ENCODE data around the gene RELA.

RELA gene

DNA sequence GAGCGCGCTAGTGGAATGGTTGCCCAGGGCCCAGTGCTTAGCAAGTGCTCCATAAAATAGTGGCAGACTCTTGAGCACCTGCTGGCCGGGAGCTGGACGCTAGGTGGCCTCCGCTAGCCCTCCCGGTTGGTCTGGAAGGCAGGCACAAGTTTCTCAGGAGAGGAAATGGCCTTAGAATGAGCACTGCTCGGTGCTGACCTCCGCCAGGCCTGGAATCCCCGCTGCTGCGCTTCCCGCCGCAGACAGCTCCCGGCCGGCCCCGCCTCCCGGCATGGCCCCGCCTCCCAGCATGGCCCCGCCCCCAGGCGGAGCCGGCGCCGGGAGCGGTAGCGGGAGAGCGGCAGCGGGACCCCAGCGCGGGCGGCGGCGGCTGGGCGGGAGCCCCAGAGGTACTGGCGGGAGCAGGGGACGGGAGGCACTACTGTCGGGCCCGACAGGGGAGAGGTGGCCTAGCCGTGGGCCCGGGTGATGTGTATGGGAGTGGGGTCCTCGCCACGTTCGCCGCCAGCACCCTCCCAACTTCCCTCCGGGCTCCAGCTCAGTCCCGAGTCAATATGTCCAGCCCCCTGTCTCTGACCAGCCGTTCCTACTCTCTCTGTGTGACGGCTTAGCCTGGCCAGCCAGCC is 24.8 kb downstream of the RELA start, which contains the start of gene SIPA1:
TSS of gene SIPA1 (plus strand) at position 308 of the 626 bp plus-strand sequence. CDS start 2,821 bp downstream, outside the sequence.
- peak within 1 kb of the TSS; percentile 74 for H3K27ac ChIP-seq (ENCODE audit: low read depth, low read length)
- H4K8ac ChIP-seq (ENCODE audit: low read depth, low read length) = no peak within 1 kb of the TSS
- DNase-seq = peak; percentile 97
- peak within 1 kb of the TSS; percentile 58 for H3K4me3 ChIP-seq (ENCODE audit: low read length)
- no peak within 1 kb of the TSS for H2AK5ac ChIP-seq (ENCODE audit: low read length)
- no peak within 1 kb of the TSS for H2BK15ac ChIP-seq (replicated peaks; ENCODE audit: low read depth)
- no peak within 1 kb of the TSS for H3K18ac ChIP-seq (ENCODE audit: low read length)
- whole genome bisulfite sequencing (ENCODE audit: extremely low coverage, insufficient coverage, low lambda C conversion rate) = no CpG with 5 or more reads among the region's 46 CpGs
- peak within 1 kb of the TSS; percentile 91 for H3K56ac ChIP-seq (ENCODE audit: low read length)
- no peak within 1 kb of the TSS for H2BK120ac ChIP-seq (ENCODE audit: low read depth, low read length)
- H3K23ac ChIP-seq (ENCODE audit: low read length) = no peak within 1 kb of the TSS
- H3K79me2 ChIP-seq (ENCODE audit: control insufficient read depth, insufficient read depth, low read length) = no peaks in the 10 kb centered on the region
- H4K5ac ChIP-seq (ENCODE audit: low read length) = no peak within 1 kb of the TSS
- peaks cover 12% of the 10 kb centered on the region for H3K36me3 ChIP-seq (ENCODE audit: control insufficient read depth, insufficient read depth, low read length)
- no peaks in the 10 kb centered on the region for H3K27me3 ChIP-seq (ENCODE audit: insufficient read depth, low read length, poor library complexity)
- peak within 1 kb of the TSS; percentile 84 for H3K4me2 ChIP-seq (ENCODE audit: low read length)
- H3K79me1 ChIP-seq (ENCODE audit: low read length) = no peaks in the 10 kb centered on the region
- H3K4me1 ChIP-seq (ENCODE audit: control insufficient read depth, low read depth, low read length) = peaks cover 5% of the 10 kb centered on the region
- no peak within 1 kb of the TSS for H3K4ac ChIP-seq (ENCODE audit: low read depth, low read length)
- H3K9ac ChIP-seq (ENCODE audit: low read length) = peak within 1 kb of the TSS; percentile 86
- H2BK5ac ChIP-seq (ENCODE audit: low read length) = no peak within 1 kb of the TSS

DNA sequence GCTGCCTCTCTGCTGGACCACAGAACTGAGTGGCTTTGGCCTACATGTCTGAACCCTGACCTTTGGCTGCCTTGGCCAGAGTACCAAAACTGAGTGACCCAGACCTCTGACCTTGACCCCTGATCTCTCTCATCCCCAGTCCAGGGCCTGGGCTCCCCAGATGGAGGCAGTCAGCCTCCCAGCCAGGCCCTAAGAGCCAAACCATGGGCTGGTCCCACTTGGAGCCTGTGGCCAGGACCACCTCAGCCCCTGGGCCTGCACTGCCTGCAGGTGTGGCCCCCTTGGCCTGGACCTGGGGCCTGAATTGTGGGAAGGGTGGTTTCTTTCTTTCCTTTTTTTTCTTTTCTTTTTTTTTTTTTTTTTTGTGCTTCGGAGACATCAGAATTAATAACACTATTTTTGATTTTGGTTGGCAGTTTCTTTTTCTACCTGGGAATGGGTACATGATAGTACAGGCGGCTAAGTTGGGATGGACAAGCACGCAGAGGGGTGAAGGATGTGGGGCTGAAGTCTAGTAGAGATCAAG is 25.6 kb downstream of the RELA start:
- Histone ChIP-seq H3K23ac (ENCODE audit: low read length) (no peak overlapping the region), H3K56ac (ENCODE audit: low read length) (peak overlapping the region; percentile 70), H3K27me3 (ENCODE audit: insufficient read depth, low read length, poor library complexity) (no peaks in the 10 kb centered on the region), H2BK120ac (ENCODE audit: low read depth, low read length) (no peak overlapping the region), H2AK5ac (ENCODE audit: low read length) (no peak overlapping the region), H2BK5ac (ENCODE audit: low read length) (no peak overlapping the region), H3K79me1 (ENCODE audit: low read length) (no peaks in the 10 kb centered on the region), H3K4me3 (ENCODE audit: low read length) (no peak overlapping the region), H4K8ac (ENCODE audit: low read depth, low read length) (no peak overlapping the region), H3K4ac (ENCODE audit: low read depth, low read length) (no peak overlapping the region), H3K27ac (ENCODE audit: low read depth, low read length) (peak overlapping the region; percentile 59), H3K79me2 (ENCODE audit: control insufficient read depth, insufficient read depth, low read length) (no peaks in the 10 kb centered on the region), H4K5ac (ENCODE audit: low read length) (no peak overlapping the region), H3K18ac (ENCODE audit: low read length) (no peak overlapping the region), H2BK15ac (replicated peaks; ENCODE audit: low read depth) (no peak overlapping the region), H3K36me3 (ENCODE audit: control insufficient read depth, insufficient read depth, low read length) (peaks cover 12% of the 10 kb centered on the region), H3K4me2 (ENCODE audit: low read length) (no peak overlapping the region), H3K4me1 (ENCODE audit: control insufficient read depth, low read depth, low read length) (peaks cover 5% of the 10 kb centered on the region), H3K9ac (ENCODE audit: low read length) (peak overlapping the region; percentile 46)
- WGBS (ENCODE audit: extremely low coverage, insufficient coverage, low lambda C conversion rate) = no CpG with 5 or more reads among the region's 3 CpGs
- DNase-seq = no peak

DNA sequence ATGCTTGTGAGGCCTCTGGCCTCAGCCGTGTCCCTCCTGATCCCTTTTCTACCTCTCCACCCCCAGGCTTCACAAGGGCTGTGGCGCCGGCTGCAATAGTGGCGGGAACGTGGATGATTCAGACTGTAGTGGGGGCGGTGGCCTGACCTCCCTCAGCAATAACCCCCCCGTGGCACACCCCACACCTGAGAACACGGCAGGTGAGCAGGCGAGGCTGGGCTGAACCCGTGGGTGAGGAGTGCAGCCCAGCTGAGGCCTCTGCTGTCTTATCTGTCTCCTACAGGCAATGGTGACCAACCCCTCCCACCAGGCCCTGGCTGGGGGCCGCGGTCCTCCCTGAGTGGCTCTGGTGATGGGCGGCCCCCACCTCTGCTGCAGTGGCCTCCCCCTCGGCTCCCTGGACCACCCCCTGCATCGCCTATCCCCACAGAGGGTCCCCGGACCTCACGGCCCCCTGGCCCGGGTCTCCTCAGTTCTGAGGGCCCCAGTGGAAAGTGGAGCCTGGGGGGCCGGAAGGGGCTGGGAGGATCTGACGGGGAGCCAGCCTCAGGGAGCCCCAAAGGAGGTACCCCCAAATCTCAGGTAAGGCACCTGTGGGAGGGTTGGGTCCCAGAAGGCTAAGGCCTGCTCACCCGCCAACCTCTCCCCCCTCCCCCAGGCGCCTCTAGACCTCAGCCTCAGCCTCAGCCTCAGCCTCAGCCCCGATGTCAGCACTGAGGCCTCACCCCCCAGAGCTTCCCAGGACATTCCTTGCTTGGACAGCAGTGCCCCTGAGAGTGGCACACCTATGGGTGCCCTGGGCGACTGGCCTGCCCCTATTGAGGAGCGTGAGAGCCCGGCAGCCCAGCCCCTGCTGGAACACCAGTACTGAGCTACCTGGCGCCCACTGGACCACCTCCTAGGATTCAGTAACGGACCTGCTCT is 26.3 kb downstream of the RELA start:
- no peak overlapping the region for H3K23ac ChIP-seq (ENCODE audit: low read length)
- WGBS (ENCODE audit: extremely low coverage, insufficient coverage, low lambda C conversion rate) = no CpG with 5 or more reads among the region's 28 CpGs
- H3K27me3 ChIP-seq (ENCODE audit: insufficient read depth, low read length, poor library complexity) = no peaks in the 10 kb centered on the region
- H3K36me3 ChIP-seq (ENCODE audit: control insufficient read depth, insufficient read depth, low read length) = peaks cover 12% of the 10 kb centered on the region
- H2AK5ac ChIP-seq (ENCODE audit: low read length) = no peak overlapping the region
- no peaks in the 10 kb centered on the region for H3K79me2 ChIP-seq (ENCODE audit: control insufficient read depth, insufficient read depth, low read length)
- no peak overlapping the region for H3K18ac ChIP-seq (ENCODE audit: low read length)
- no peak overlapping the region for H4K5ac ChIP-seq (ENCODE audit: low read length)
- H2BK15ac ChIP-seq (replicated peaks; ENCODE audit: low read depth) = no peak overlapping the region
- H3K79me1 ChIP-seq (ENCODE audit: low read length) = no peaks in the 10 kb centered on the region
- no peak overlapping the region for H3K4me3 ChIP-seq (ENCODE audit: low read length)
- H2BK120ac ChIP-seq (ENCODE audit: low read depth, low read length) = no peak overlapping the region
- no peak overlapping the region for H3K9ac ChIP-seq (ENCODE audit: low read length)
- no peak overlapping the region for H3K27ac ChIP-seq (ENCODE audit: low read depth, low read length)
- H4K8ac ChIP-seq (ENCODE audit: low read depth, low read length) = no peak overlapping the region
- no peak overlapping the region for H3K4ac ChIP-seq (ENCODE audit: low read depth, low read length)
- no peak overlapping the region for H2BK5ac ChIP-seq (ENCODE audit: low read length)
- H3K56ac ChIP-seq (ENCODE audit: low read length) = no peak overlapping the region
- H3K4me1 ChIP-seq (ENCODE audit: control insufficient read depth, low read depth, low read length) = peaks cover 3% of the 10 kb centered on the region
- DNase-seq = no peak
- no peak overlapping the region for H3K4me2 ChIP-seq (ENCODE audit: low read length)

DNA sequence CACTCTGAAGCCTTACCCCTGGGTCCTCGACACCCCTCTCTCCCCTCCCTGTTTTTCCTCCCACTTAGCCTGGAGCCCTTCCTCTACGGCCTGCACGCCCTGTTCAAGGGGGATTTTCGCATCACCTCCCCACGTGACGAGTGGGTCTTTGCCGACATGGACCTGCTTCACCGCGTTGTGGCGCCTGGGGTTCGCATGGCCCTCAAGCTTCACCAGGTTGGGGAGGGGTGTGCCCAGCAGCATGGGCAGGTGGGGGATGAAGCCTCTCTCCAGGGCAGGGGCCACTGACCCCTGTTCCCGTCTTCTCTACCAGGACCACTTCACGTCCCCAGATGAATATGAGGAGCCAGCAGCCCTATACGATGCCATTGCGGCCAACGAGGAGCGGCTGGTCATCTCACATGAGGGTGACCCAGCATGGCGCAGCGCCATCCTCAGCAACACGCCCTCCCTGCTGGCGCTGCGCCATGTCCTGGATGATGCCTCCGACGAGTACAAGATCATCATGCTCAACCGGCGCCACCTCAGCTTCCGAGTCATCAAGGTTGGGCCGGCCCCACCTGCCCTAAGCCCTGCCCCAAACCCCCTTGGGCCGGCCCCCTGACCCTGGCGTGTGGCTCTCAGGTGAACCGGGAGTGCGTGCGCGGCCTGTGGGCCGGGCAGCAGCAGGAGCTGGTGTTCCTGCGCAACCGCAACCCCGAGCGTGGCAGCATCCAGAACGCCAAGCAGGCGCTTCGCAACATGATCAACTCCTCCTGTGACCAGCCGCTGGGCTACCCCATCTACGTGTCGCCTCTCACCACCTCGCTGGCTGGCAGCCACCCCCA is 27.6 kb downstream of the RELA start:
- Histone ChIP-seq H3K4me1 (ENCODE audit: control insufficient read depth, low read depth, low read length) (peaks cover 3% of the 10 kb centered on the region), H3K18ac (ENCODE audit: low read length) (no peak overlapping the region), H3K79me2 (ENCODE audit: control insufficient read depth, insufficient read depth, low read length) (no peaks in the 10 kb centered on the region), H3K4me2 (ENCODE audit: low read length) (no peak overlapping the region), H2BK5ac (ENCODE audit: low read length) (no peak overlapping the region), H3K23ac (ENCODE audit: low read length) (no peak overlapping the region), H2BK120ac (ENCODE audit: low read depth, low read length) (no peak overlapping the region), H4K8ac (ENCODE audit: low read depth, low read length) (no peak overlapping the region), H3K4me3 (ENCODE audit: low read length) (no peak overlapping the region), H4K5ac (ENCODE audit: low read length) (no peak overlapping the region), H3K56ac (ENCODE audit: low read length) (no peak overlapping the region), H3K4ac (ENCODE audit: low read depth, low read length) (no peak overlapping the region), H3K9ac (ENCODE audit: low read length) (no peak overlapping the region), H2AK5ac (ENCODE audit: low read length) (no peak overlapping the region), H3K36me3 (ENCODE audit: control insufficient read depth, insufficient read depth, low read length) (peaks cover 14% of the 10 kb centered on the region), H3K79me1 (ENCODE audit: low read length) (no peaks in the 10 kb centered on the region), H2BK15ac (replicated peaks; ENCODE audit: low read depth) (no peak overlapping the region), H3K27ac (ENCODE audit: low read depth, low read length) (no peak overlapping the region), H3K27me3 (ENCODE audit: insufficient read depth, low read length, poor library complexity) (no peaks in the 10 kb centered on the region)
- no peak for DNase-seq
- no CpG with 5 or more reads among the region's 46 CpGs for WGBS (ENCODE audit: extremely low coverage, insufficient coverage, low lambda C conversion rate)

DNA sequence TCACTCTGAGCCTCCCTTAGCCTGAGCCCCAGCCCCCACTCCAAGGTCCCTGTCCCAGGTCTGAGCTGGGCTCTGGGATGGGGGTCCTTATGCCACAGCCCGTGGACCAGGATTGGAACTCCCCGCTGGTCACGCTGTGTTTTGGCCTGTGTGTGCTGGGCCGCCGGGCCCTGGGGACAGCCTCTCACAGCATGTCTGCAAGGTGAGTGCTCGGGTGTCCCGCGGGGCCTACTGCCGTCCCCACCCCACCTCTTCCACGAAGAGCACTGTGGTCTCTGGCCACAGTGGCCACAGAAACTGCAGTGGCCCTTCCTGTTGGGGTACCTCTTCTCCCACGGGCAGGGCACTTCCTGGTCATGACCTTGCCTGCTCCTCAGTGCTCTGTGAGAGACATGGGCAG is 28.3 kb downstream of the RELA start:
- Histone ChIP-seq H3K23ac (ENCODE audit: low read length) (no peak overlapping the region), H3K18ac (ENCODE audit: low read length) (no peak overlapping the region), H3K4ac (ENCODE audit: low read depth, low read length) (no peak overlapping the region), H3K56ac (ENCODE audit: low read length) (no peak overlapping the region), H4K5ac (ENCODE audit: low read length) (no peak overlapping the region), H3K4me1 (ENCODE audit: control insufficient read depth, low read depth, low read length) (peaks cover 3% of the 10 kb centered on the region), H2BK5ac (ENCODE audit: low read length) (no peak overlapping the region), H3K36me3 (ENCODE audit: control insufficient read depth, insufficient read depth, low read length) (peaks cover 18% of the 10 kb centered on the region), H3K4me3 (ENCODE audit: low read length) (no peak overlapping the region), H3K9ac (ENCODE audit: low read length) (no peak overlapping the region), H4K8ac (ENCODE audit: low read depth, low read length) (no peak overlapping the region), H2BK15ac (replicated peaks; ENCODE audit: low read depth) (no peak overlapping the region), H3K27ac (ENCODE audit: low read depth, low read length) (no peak overlapping the region), H3K79me2 (ENCODE audit: control insufficient read depth, insufficient read depth, low read length) (no peaks in the 10 kb centered on the region), H3K27me3 (ENCODE audit: insufficient read depth, low read length, poor library complexity) (no peaks in the 10 kb centered on the region), H2BK120ac (ENCODE audit: low read depth, low read length) (no peak overlapping the region), H2AK5ac (ENCODE audit: low read length) (no peak overlapping the region), H3K79me1 (ENCODE audit: low read length) (no peaks in the 10 kb centered on the region), H3K4me2 (ENCODE audit: low read length) (no peak overlapping the region)
- no peak for DNase-seq
- WGBS (ENCODE audit: extremely low coverage, insufficient coverage, low lambda C conversion rate) = no CpG with 5 or more reads among the region's 11 CpGs
